ENCODE results near the gene ARID1B.

The ARID1B gene

DNA sequence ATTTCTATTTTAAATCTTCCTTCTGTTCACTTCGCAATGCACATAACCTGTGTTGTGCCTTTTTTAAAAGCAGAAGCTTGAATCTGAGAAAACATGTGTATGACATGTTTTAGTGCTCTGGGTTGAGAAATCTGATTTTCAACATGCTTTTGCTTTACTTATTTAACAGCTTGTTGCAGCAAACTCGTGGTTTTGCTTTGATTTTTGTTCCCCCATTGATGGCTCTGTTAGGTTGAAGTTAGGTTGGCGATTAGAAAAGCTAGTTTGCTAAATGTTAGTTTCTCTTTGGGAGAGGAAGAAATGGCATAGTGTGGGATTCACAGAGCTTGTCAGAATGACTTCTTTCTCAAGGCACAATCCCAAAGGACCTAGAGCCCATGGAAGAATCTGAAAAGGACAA is 375.4 kb downstream of the ARID1B start:
- DNase-seq (ENCODE audit: low spot score): no peak
- TF ChIP-seq, protein P1, sequence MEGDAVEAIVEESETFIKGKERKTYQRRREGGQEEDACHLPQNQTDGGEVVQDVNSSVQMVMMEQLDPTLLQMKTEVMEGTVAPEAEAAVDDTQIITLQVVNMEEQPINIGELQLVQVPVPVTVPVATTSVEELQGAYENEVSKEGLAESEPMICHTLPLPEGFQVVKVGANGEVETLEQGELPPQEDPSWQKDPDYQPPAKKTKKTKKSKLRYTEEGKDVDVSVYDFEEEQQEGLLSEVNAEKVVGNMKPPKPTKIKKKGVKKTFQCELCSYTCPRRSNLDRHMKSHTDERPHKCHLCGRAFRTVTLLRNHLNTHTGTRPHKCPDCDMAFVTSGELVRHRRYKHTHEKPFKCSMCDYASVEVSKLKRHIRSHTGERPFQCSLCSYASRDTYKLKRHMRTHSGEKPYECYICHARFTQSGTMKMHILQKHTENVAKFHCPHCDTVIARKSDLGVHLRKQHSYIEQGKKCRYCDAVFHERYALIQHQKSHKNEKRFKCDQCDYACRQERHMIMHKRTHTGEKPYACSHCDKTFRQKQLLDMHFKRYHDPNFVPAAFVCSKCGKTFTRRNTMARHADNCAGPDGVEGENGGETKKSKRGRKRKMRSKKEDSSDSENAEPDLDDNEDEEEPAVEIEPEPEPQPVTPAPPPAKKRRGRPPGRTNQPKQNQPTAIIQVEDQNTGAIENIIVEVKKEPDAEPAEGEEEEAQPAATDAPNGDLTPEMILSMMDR (IDR thresholded peaks at IDR 0.05; ENCODE audit: borderline replicate concordance, control extremely low read depth, extremely low read depth, insufficient read depth, missing control alignments): no peak
- in situ Hi-C loops (cut with MboI; ENCODE audit: low sequenced_read_pairs, unreplicated experiment): no loop called here

DNA sequence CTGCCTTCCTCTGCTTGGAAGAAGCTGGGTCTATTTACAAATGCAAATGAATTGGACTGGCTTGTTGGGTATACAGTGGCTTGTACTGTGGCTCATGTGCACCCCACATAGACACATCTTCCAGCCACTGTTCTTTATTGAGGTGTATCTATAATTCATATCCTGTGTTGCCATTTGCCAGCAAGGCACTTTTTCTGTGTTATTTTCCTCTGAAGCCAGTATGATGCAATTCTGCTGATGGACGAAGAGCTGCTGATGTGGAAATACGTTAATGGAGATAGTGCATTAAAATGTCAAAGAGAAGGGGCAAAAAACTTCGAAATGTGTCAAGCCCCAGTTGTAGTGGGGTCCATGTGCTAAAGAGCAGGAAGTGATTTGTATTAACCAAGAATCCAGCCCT is 378.6 kb downstream of the ARID1B start:
- in situ Hi-C loops (cut with MboI; ENCODE audit: low sequenced_read_pairs, unreplicated experiment): no loop called here
- no peak for DNase-seq (ENCODE audit: low spot score)
- TF ChIP-seq, protein P1 (IDR thresholded peaks at IDR 0.05; ENCODE audit: borderline replicate concordance, control extremely low read depth, extremely low read depth, insufficient read depth, missing control alignments): no peak

DNA sequence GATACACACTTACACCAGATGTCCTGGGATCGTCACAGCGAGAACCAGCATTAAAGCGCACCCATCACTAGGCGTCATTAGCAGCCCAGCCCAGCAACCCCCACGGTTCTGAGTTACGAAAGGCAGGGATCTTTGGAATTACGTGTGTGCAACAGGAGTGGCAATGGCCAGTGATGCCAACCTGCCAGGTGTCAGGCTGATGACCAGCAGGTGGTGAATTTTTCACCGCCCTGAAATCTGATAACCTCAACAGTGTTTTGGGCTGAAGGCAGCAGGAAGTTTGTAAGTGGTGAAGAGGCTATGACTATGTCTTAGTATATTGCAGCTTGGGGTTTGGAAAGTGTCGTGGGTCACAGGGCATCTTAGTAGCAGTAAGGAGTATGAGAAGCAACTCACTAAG is 380.1 kb downstream of the ARID1B start:
- in situ Hi-C loops (cut with MboI; ENCODE audit: low sequenced_read_pairs, unreplicated experiment): no loop called here
- TF ChIP-seq, protein P1 (IDR thresholded peaks at IDR 0.05; ENCODE audit: borderline replicate concordance, control extremely low read depth, extremely low read depth, insufficient read depth, missing control alignments): no peak
- DNase-seq (ENCODE audit: low spot score): no peak

DNA sequence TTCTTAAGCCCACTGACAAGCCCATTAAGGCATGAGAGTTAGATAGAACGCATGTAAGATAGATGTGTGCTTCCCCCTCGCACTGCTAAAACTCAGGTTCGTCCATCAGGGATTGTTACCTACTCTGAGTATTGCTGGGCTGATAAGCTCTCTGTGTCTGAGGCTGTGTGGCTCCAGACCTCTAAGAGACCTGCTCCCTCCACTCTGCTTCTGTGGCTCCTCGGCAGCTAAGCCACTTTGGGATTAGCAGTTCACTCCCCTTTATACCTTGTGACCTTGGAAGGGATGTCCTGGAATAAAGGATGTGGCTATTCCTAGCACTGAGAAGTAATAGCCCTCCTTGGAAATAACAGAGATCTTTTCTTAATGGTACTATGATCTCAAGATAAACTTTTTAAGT is 381.3 kb downstream of the ARID1B start:
- DNase-seq (ENCODE audit: low spot score): no peak
- in situ Hi-C loops (cut with MboI; ENCODE audit: low sequenced_read_pairs, unreplicated experiment): no loop called here
- TF ChIP-seq, protein P1 (IDR thresholded peaks at IDR 0.05; ENCODE audit: borderline replicate concordance, control extremely low read depth, extremely low read depth, insufficient read depth, missing control alignments): no peak

DNA sequence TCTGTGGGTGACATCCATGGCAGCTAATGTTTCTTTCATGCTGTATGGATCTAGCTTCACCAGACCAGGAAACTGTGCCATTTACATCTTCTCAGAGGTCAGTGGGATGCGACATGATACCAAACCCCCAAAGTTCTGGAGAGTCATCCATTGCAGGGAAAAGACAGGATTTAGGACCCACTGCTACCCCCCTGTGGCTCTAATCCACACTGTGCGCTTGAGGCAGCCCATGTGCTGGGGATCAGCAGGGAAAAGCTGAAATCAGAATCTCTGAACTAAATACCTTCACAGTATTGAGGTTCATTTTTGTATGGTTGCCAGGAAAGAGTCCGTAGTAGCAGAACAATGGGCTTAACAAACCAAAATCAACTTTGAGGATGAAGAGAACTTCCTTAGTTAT is 381.7 kb downstream of the ARID1B start:
- in situ Hi-C loops (cut with MboI; ENCODE audit: low sequenced_read_pairs, unreplicated experiment): no loop called here
- TF ChIP-seq, protein P1 (IDR thresholded peaks at IDR 0.05; ENCODE audit: borderline replicate concordance, control extremely low read depth, extremely low read depth, insufficient read depth, missing control alignments): no peak
- no peak for DNase-seq (ENCODE audit: low spot score)

DNA sequence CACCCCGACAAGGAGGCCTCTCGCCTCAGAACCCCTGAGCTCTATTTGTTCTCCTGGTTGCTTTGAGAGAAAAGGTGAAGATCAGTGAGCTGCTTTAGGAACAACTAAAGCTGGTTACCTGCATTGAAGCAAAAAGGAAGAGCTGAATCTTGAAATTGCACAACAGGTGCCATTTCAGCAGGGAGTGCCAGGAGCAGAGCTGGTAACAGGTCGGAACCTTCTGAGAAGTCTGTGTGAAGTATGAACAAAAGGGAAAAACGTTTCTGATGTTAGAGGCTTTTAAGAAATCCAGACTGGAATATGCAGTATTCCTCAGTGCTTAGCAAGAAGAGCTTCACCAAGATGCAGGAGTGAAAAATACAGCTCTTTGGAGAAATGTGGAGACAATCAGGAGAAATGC is 382.2 kb downstream of the ARID1B start:
- no peak for DNase-seq (ENCODE audit: low spot score)
- TF ChIP-seq, protein P1 (IDR thresholded peaks at IDR 0.05; ENCODE audit: borderline replicate concordance, control extremely low read depth, extremely low read depth, insufficient read depth, missing control alignments): no peak
- in situ Hi-C loops (cut with MboI; ENCODE audit: low sequenced_read_pairs, unreplicated experiment): no loop called here

DNA sequence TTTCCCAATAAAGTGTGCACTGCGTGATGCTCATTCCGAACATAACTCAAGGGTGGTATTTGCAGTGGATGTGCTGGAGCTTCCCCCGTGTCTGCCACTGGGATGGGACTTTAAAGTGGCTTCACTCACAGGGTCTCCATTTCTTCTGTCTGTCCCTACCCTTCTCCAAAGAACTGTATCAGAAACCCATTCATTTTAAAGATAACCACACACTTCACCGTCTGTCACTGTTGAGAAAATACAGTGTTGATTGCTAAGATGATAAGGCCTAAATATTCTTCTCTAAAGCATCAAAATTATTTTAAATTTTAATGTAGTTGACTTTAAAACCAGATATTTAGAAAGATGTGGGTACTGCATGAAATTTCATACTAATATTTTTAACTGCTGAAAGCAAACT is 384.7 kb downstream of the ARID1B start:
- in situ Hi-C loops (cut with MboI; ENCODE audit: low sequenced_read_pairs, unreplicated experiment): no loop called here
- TF ChIP-seq, protein P1 (IDR thresholded peaks at IDR 0.05; ENCODE audit: borderline replicate concordance, control extremely low read depth, extremely low read depth, insufficient read depth, missing control alignments): no peak
- no peak for DNase-seq (ENCODE audit: low spot score)
